ENCODE measurements around the gene POM121L2. TPM values are rescaled to one million over a fixed set of nuclear protein-coding genes. Genes with fewer than 3 reads are reported as not detected.

POM121L2 gene
- total and polyA plus RNA-seq, 2 donors from 2014 or later = not detected

- intact Hi-C loops (cut with DNase I) = no loop called here
- no peak overlapping the region for H3K27ac ChIP-seq (ENCODE audit: low read depth in 2 of 2, low read length in 2 of 2)
- no peak for TF ChIP-seq CTCF (IDR thresholded peaks at IDR 0.05; ENCODE audit: borderline replicate concordance, extremely low read depth, insufficient read depth)
- H3K9ac ChIP-seq (ENCODE audit: low read length in 3 of 3) = no peak overlapping the region
- H3K4me1 ChIP-seq (ENCODE audit: control insufficient read depth in 2 of 3, insufficient read depth in 2 of 3, low read depth in 1 of 3, low read length in 3 of 3) = no peaks in the 10 kb centered on the region
- DNase-seq = no peak
- peaks cover 0 to 2% (median 0%) of the 10 kb centered on the region in 3 donors for H3K9me3 ChIP-seq (ENCODE audit: control insufficient read depth in 2 of 3, insufficient read depth in 1 of 3, low read length in 3 of 3)
- FAIRE-seq = no peak
- H3K27me3 ChIP-seq (ENCODE audit: control insufficient read depth, insufficient read depth, low read length) = peaks cover 28% of the 10 kb centered on the region
- no peaks in the 10 kb centered on the region for H3K36me3 ChIP-seq (ENCODE audit: control insufficient read depth in 2 of 3, insufficient read depth in 3 of 3, low read length in 3 of 3)
- no peak overlapping the region for H3K4me3 ChIP-seq (ENCODE audit: low read length in 3 of 3)
These were observed 51.7 kb downstream of the POM121L2 start for GRCh38 chr6:27260369-27260768.

Other genes starting within 250 kb of the POM121L2 start
- 11.2 TPM for gene PRSS16, start 64.6 kb downstream of the POM121L2 start, total RNA-seq
- 5.1 TPM for gene PRSS16, start 64.6 kb downstream of the POM121L2 start, polyA plus RNA-seq (ENCODE audit: insufficient read depth, low read depth, low replicate concordance)
- 5.4 TPM for gene ZNF391, start 76.5 kb upstream of the POM121L2 start, total RNA-seq
- 1.5 TPM for gene ZNF391, start 76.5 kb upstream of the POM121L2 start, polyA plus RNA-seq (ENCODE audit: insufficient read depth, low read depth, low replicate concordance)
- 8.0 TPM for gene ZNF184, start 160.8 kb upstream of the POM121L2 start, total RNA-seq
- gene ZNF184, start 160.8 kb upstream of the POM121L2 start, polyA plus RNA-seq (ENCODE audit: insufficient read depth, low read depth, low replicate concordance) = 4.4 TPM